GM18909 (cell line): ENCODE results near the gene SLC12A8.

ENCODE experiments used
- ATAC-seq: cut with Tn5 transposase; IDR thresholded peaks from one replicate; pipeline ENCODE4 v1.9.1; 2021; ENCODE audit warnings: mild to moderate bottlenecking; ENCODE audit not compliant: unreplicated experiment, poor library complexity

The SLC12A8 gene

DNA sequence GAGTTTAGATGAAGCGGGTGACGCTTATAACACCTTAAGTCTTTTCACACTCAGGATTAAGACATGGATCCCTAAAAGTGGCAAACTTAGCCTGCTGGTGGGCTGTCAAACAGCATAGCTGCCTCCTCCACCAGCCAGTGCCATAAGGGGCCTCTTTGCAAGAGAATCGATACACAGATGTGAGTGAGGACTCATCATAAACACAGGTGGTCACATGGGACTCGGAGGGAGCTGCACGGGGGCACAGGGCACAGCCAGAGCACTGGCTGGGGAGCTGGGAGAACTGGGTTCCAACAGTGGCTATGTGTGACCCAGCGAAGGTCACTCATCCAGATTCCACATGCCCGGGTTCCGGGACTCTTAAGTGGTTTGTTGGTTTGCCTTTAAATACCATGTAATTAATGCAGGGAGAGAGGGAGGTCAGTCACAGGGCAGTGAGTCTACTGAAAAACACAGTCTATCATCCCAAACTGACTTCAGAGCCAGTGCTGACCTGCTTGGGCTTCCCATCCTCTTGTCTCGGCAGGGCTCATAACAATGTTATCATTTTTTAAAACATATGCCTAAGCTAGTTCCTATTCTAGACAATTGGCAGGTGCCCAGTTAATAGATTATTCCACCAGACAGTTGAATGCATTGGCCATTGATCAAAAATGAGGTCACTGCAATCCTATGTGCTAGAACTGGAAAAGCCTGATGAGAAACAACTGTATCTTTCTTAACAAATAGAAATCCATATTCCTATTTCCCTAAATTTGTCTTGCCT, 51.8 kb downstream of the SLC12A8 start:
- ATAC-seq = no peak

GRCh38 chr3:125157183-125157582, 55.4 kb downstream of the SLC12A8 start:
- ATAC-seq = no peak

- ATAC-seq = no peak
Measured at GRCh38 chr3:125156456-125156855, 56.1 kb downstream of the SLC12A8 start.

GRCh38 chr3:125154800-125155269, 57.7 kb downstream of the SLC12A8 start:
- ATAC-seq = no peak

- ATAC-seq = no peak
Measured at GRCh38 chr3:125154110-125154509, 58.4 kb downstream of the SLC12A8 start.

- ATAC-seq = no peak
Measured at GRCh38 chr3:125152951-125153350, 59.6 kb downstream of the SLC12A8 start.

DNA sequence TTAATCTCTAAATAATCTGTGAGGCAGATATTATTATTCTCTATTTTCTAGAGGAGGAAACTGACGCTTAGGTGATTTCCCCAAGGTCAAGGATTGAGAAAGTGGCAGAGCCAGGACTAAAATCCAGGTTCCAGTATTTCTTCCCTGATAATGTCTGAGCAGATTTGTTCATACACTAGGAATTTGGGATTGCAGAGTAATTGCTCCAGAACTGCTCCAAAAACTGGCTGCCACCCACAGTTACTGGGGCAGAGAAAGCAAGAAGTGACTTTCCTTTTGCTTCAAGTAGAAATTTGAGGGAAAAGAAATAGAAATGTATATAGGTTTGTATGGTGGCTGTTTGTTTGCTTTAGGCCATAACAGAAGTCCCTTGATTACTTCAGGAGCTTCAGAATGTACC, 60.6 kb downstream of the SLC12A8 start:
- ATAC-seq = no peak

GRCh38 chr3:125151442-125151817, 61.1 kb downstream of the SLC12A8 start:
- no peak for ATAC-seq

- no peak for ATAC-seq
Measured at GRCh38 chr3:125150525-125151441, 61.8 kb downstream of the SLC12A8 start.

- no peak for ATAC-seq
Measured at GRCh38 chr3:125149462-125149861, 63.1 kb downstream of the SLC12A8 start.

- no peak for ATAC-seq
Measured at GRCh38 chr3:125148836-125149235, 63.7 kb downstream of the SLC12A8 start.

- no peak for ATAC-seq
Measured at GRCh38 chr3:125148016-125148812, 64.3 kb downstream of the SLC12A8 start.

DNA sequence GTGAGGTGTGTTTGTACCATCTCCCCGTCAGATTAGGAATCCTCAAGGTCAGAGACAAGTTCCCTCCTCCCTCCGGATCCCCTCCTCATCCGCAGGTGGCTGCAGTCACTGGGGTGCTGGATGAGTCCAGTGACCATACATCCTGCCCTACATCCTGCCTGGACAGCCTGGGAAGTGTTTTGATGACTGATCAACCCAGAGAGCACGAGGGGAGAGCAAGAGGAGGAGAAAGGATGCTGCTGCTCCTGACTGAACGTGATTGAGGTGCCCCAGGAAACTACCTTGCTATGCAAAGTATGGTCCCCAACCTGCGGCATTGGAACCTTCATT, 65.1 kb downstream of the SLC12A8 start:
- no peak for ATAC-seq

DNA sequence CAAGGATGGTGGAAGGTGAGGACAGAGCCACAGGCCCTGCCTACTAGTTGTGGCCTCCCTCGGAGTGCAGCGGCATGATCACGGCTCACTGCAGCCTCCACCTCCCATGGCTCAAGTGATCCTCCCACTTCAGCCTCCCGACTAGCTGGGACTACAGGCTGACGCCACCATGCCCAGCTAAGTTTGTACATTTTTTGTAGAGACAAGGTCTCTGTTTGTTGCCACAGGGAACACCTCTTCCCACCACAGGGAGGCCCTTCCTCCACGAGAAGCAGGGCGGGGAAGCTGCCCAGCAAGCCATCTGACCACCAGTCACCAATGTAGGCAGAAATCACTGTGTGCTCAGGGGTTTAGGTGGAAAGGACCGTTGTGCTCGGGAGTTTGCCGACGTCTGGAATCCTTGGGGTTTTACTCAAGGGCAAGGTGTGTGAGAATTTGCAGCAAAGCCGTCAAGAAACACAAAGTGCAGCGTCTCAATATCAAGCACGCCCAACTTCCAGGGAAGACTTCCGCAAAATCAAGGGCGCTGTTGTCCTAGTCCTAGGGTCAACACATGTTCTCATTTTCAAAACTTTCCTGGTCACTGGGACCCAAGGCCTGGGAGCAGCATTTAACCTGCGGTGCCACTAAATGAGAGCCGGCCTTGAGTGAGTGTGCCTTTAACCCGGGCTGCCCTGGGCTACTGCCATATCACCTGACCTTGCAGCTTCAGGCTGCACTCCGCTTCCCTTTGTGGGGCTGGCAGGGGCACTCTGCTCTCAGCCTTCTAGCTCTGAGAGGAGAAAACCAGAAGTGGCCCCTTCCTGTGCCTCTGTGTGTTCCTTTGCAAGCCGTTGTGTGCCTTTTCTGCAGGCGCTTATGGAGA, 65.7 kb downstream of the SLC12A8 start:
- peak; percentile 49 for ATAC-seq

- no peak for ATAC-seq
Measured at GRCh38 chr3:125145751-125146475, 66.6 kb downstream of the SLC12A8 start.

- no peak for ATAC-seq
Measured at GRCh38 chr3:125144653-125145314, 67.8 kb downstream of the SLC12A8 start.

GRCh38 chr3:125143982-125144652, 68.4 kb downstream of the SLC12A8 start:
- no peak for ATAC-seq

DNA sequence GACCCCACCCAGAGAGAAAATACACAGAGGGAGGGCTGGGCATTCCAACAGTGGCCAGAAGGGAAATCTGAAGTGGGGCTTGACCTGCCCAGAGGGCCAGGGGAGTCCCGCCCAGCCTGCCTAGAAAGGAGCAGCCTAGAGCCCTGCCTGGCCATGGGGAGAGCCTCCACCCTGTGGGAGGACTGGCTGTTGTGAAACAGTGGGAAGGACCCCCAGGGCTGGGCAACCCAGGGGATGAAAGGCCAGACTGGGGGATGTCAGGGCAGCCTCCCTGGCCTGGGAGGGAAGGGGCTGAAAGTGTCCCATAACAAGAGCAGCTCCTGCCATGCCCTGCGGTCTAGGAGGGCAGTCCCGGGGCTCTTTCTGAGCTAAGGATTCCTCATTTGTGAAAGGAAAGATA, 69.0 kb downstream of the SLC12A8 start:
- ATAC-seq = no peak
